AG04450 (cell line): ENCODE measurements around the gene HHLA2. TPM values are rescaled to one million over a fixed set of nuclear protein-coding genes. Genes with fewer than 3 reads are reported as not detected.

ENCODE experiments used
- CTCF ChIA-PET: fragments of 300-600, 350-600 bp; formaldehyde crosslinking; extraction: SDS; loops from one replicate; lab custom pipeline; 2022; ENCODE audit warnings: antibody characterized with exemption, inconsistent platforms; lab: Charles Lee
- POLR2A ChIA-PET: fragments of 350-600 bp; formaldehyde crosslinking; extraction: SDS; loops from one replicate; lab custom pipeline; 2021; ENCODE audit warnings: antibody characterized with exemption, inconsistent platforms; lab: Yijun Ruan, JAX
- DNase-seq: peaks from one replicate; pipeline ENCODE4 v3.0.0-alpha.2; 2011; ENCODE audit warnings: low read depth, low spot score
- H3K27ac ChIP-seq: one replicate; pipeline ENCODE4 v1.5.1; 2012; ENCODE audit warnings: low read depth, low read length, control low read depth
- H3K27me3 ChIP-seq: one replicate; pipeline ENCODE4 v1.6.0; 2012; ENCODE audit warnings: low read length; ENCODE audit not compliant: control insufficient read depth, insufficient read depth
- H3K4me3 ChIP-seq: 2 replicates; pipeline ENCODE4 v1.5.1; 2011; ENCODE audit warnings: mild to moderate bottlenecking, low read depth, low read length, control low read depth
- H3K9me3 ChIP-seq: 2 replicates; pipeline ENCODE4 v1.5.1; 2012; ENCODE audit warnings: low read length; ENCODE audit not compliant: control insufficient read depth, insufficient read depth
- polyA plus RNA-seq: library from polyadenylated mRNA; depleted of rRNA; stranded (reverse); fragments of >200 nt; gene quantifications from 2 replicates; pipeline ENCODE4 v1.2.3, GENCODE V29; 2011
- TF ChIP-seq, protein P1 (sequence below): IDR thresholded peaks from 2 replicates; pipeline ENCODE4 v1.5.1; 2011; ENCODE audit warnings: low read depth, low read length, control low read depth, inconsistent platforms

HHLA2 gene
- polyA plus RNA-seq, 1 experiment: not detected

DNA sequence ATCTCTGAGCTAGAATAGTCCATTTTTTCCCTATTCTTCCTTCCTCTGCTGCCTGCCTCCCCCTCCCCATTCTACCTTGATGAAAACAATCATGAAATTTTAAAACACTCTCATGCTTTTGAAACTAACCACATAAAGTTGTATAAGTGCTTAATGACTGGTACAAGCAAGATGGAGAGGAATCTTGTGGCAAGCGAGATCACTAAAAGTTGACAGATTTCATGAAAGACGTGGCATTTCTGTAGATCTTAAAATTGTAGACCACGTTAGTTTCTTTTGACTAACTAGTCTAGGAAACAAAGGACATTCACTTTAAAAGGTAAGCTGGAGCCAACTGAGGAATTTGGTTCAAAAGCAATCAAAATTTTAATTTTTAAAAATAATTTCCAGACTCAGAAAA lies 35.4 kb downstream of the HHLA2 start:
- Histone ChIP-seq H3K27ac (no peak overlapping the region), H3K9me3 (no peaks in the 10 kb centered on the region), H3K27me3 (no peaks in the 10 kb centered on the region), H3K4me3 (no peak overlapping the region)
- TF ChIP-seq, protein P1, sequence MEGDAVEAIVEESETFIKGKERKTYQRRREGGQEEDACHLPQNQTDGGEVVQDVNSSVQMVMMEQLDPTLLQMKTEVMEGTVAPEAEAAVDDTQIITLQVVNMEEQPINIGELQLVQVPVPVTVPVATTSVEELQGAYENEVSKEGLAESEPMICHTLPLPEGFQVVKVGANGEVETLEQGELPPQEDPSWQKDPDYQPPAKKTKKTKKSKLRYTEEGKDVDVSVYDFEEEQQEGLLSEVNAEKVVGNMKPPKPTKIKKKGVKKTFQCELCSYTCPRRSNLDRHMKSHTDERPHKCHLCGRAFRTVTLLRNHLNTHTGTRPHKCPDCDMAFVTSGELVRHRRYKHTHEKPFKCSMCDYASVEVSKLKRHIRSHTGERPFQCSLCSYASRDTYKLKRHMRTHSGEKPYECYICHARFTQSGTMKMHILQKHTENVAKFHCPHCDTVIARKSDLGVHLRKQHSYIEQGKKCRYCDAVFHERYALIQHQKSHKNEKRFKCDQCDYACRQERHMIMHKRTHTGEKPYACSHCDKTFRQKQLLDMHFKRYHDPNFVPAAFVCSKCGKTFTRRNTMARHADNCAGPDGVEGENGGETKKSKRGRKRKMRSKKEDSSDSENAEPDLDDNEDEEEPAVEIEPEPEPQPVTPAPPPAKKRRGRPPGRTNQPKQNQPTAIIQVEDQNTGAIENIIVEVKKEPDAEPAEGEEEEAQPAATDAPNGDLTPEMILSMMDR: no peak
- ChIA-PET CTCF (no interaction called here), POLR2A (no interaction called here)
- no peak for DNase-seq

DNA sequence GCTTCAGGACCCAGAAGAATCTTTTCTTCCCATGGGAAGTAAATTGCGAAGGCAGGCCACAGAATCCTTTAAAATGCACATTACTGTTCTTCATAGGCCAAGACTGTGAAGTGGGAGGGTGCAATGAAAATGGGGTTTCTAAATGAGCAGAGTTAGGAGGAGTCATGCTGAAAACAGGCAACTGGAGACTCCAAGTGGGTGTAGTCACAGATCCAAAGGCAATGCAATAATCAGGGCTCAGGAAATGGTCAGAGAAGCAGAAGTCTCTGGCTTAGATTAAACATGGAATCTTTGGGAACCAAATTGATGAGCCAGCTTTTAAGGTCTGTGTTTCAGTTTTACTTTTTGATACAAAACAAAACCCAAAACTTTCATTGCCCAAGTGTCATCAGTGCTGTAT lies 37.6 kb downstream of the HHLA2 start:
- ChIA-PET CTCF (interaction anchor here (0.7 kb wide), 1 partner anchor 758 kb away, joined by 3 read pairs; no protein-coding TSS in a partner anchor), POLR2A (no interaction called here)
- no peak overlapping the region for H3K27ac ChIP-seq
- no peaks in the 10 kb centered on the region for H3K27me3 ChIP-seq
- no peak overlapping the region for H3K4me3 ChIP-seq
- DNase-seq: no peak
- TF ChIP-seq, protein P1: no peak
- no peaks in the 10 kb centered on the region for H3K9me3 ChIP-seq

- no peak overlapping the region for H3K4me3 ChIP-seq
- CTCF ChIA-PET: no interaction called here
- TF ChIP-seq, protein P1: no peak
- POLR2A ChIA-PET: no interaction called here
- no peaks in the 10 kb centered on the region for H3K27me3 ChIP-seq
- no peak overlapping the region for H3K27ac ChIP-seq
- no peaks in the 10 kb centered on the region for H3K9me3 ChIP-seq
- no peak for DNase-seq
These were observed 38.4 kb downstream of the HHLA2 start for GRCh38 chr3:108334701-108335100.

DNA sequence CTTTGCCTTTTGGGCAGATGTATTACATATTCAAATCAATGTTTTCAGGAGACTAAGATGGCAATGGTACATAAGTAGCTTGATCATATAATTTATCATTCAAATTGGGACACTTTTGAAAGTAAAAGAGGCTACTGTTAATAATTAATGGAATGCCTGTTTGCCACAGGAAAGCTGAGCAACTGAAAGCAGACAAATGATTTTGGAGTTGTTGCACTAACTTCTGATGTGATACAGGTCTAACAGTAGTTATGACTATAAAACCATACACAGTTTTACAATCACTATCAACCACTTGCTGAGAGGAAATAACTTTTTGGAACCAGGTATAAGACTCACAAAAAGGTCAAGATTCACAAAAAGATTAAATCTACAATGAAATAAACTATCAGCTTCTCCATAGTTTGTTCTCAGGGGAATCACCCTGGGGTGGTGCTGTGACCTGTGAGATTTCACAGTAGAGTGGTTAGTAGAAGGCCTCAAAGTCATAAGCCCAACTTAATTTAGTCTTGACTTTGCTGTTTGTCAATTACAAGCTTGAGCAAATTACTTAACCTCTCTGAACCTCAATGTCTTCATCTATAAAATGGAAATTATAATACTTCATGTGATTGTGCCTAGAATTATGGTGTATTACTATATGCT lies 42.7 kb downstream of the HHLA2 start:
- DNase-seq: no peak
- TF ChIP-seq, protein P1: no peak
- H3K9me3 ChIP-seq: no peaks in the 10 kb centered on the region
- POLR2A ChIA-PET: no interaction called here
- CTCF ChIA-PET: no interaction called here
- no peak overlapping the region for H3K4me3 ChIP-seq
- H3K27ac ChIP-seq: no peak overlapping the region
- H3K27me3 ChIP-seq: no peaks in the 10 kb centered on the region

DNA sequence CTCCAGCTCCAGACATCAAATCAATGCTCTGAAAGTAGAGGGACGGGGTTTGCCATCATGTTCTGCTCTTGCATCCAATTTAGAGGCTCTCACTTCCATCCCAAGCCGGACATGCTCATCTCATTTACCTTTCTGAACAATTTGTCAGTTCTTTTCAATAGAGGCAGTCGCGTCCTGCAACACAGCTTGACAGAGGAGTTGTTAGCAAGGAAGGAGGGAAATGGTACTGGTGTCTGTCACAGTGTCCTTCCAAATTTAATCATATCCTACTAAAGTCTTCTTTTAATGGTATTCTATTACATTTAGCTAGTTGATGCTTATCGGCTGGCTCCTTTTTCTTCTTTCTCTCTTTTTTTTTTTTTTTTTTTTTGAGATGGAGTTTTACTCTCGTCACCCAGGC lies 45.6 kb downstream of the HHLA2 start:
- H3K27me3 ChIP-seq: no peaks in the 10 kb centered on the region
- POLR2A ChIA-PET: no interaction called here
- H3K4me3 ChIP-seq: no peak overlapping the region
- TF ChIP-seq, protein P1: no peak
- CTCF ChIA-PET: no interaction called here
- no peak for DNase-seq
- no peak overlapping the region for H3K27ac ChIP-seq
- no peaks in the 10 kb centered on the region for H3K9me3 ChIP-seq
